ENCODE measurements around the gene CTNNA2.
"Not testable (repeated sequence)": the region's sequence is repeated elsewhere in the genome, so short reads cannot be mapped to it uniquely, and the experiment has no call there.

CTNNA2 gene

GRCh38 chr2:80086831-80087230 lies 574.0 kb downstream of the CTNNA2 start:
- peak; percentile 81 for DNase-seq (ENCODE audit: low read depth)

- no peak for DNase-seq (ENCODE audit: low read depth)
Observed at GRCh38 chr2:80091237-80091636, 578.4 kb downstream of the CTNNA2 start.

- no peak for DNase-seq (ENCODE audit: low read depth)
Observed at GRCh38 chr2:80092474-80092873, 579.6 kb downstream of the CTNNA2 start.

GRCh38 chr2:80098503-80098902 lies 585.7 kb downstream of the CTNNA2 start:
- DNase-seq (ENCODE audit: low read depth), result not testable (repeated sequence)

- DNase-seq (ENCODE audit: low read depth), result peak; percentile 62
Observed at GRCh38 chr2:80102026-80102425, 589.2 kb downstream of the CTNNA2 start.

- DNase-seq (ENCODE audit: low read depth), result no peak
Observed at GRCh38 chr2:80105015-80105640, 592.3 kb downstream of the CTNNA2 start.

- DNase-seq (ENCODE audit: low read depth), result no peak
Observed at GRCh38 chr2:80111185-80111584, 598.3 kb downstream of the CTNNA2 start.

GRCh38 chr2:80112790-80113189 lies 599.9 kb downstream of the CTNNA2 start:
- no peak for DNase-seq (ENCODE audit: low read depth)

GRCh38 chr2:80113399-80113798 lies 600.5 kb downstream of the CTNNA2 start:
- no peak for DNase-seq (ENCODE audit: low read depth)

GRCh38 chr2:80114812-80115211 lies 602.0 kb downstream of the CTNNA2 start:
- no peak for DNase-seq (ENCODE audit: low read depth)

GRCh38 chr2:80117401-80117800 lies 604.5 kb downstream of the CTNNA2 start:
- DNase-seq (ENCODE audit: low read depth), result no peak

- DNase-seq (ENCODE audit: low read depth), result no peak
Observed at GRCh38 chr2:80120866-80121265, 608.0 kb downstream of the CTNNA2 start.

GRCh38 chr2:80122675-80123074 lies 609.8 kb downstream of the CTNNA2 start:
- DNase-seq (ENCODE audit: low read depth), result no peak

GRCh38 chr2:80126596-80127189 lies 613.8 kb downstream of the CTNNA2 start:
- DNase-seq (ENCODE audit: low read depth), result peak; percentile 3

GRCh38 chr2:80128080-80128479 lies 615.2 kb downstream of the CTNNA2 start:
- DNase-seq (ENCODE audit: low read depth), result no peak

- no peak for DNase-seq (ENCODE audit: low read depth)
Observed at GRCh38 chr2:80132281-80132680, 619.4 kb downstream of the CTNNA2 start.

- no peak for DNase-seq (ENCODE audit: low read depth)
Observed at GRCh38 chr2:80135001-80135400, 622.1 kb downstream of the CTNNA2 start.

- DNase-seq (ENCODE audit: low read depth), result no peak
Observed at GRCh38 chr2:80136338-80136737, 623.5 kb downstream of the CTNNA2 start.

- no peak for DNase-seq (ENCODE audit: low read depth)
Observed at GRCh38 chr2:80139001-80139400, 626.1 kb downstream of the CTNNA2 start.

- DNase-seq (ENCODE audit: low read depth), result no peak
Observed at GRCh38 chr2:80141007-80141726, 628.3 kb downstream of the CTNNA2 start.

GRCh38 chr2:80145499-80145898 lies 632.6 kb downstream of the CTNNA2 start:
- no peak for DNase-seq (ENCODE audit: low read depth)

GRCh38 chr2:80146757-80147156 lies 633.9 kb downstream of the CTNNA2 start:
- DNase-seq (ENCODE audit: low read depth), result not testable (repeated sequence)

GRCh38 chr2:80147690-80148089 lies 634.8 kb downstream of the CTNNA2 start:
- no peak for DNase-seq (ENCODE audit: low read depth)
